22Rv1 (cell line): ENCODE data around the gene TDG.
"Not testable (repeated sequence)": the region's sequence is repeated elsewhere in the genome, so short reads cannot be mapped to it uniquely, and the experiment has no call there.

Experiments used
- H3K27ac ChIP-seq: fragments of 450-650 bp; 2 replicates; pipeline ENCODE4 v1.5.1; 2017
- CTCF ChIP-seq: fragments of 450-650 bp; IDR thresholded peaks from 2 replicates; pipeline ENCODE4 v1.5.1; 2017; ENCODE audit warnings: mild to moderate bottlenecking
- ZFX ChIP-seq: fragments of 450-650 bp; IDR thresholded peaks from 2 replicates; pipeline ENCODE4 v1.6.1; 2017; ENCODE audit warnings: antibody characterized with exemption, borderline replicate concordance

TDG gene

GRCh38 chr12:104023710-104024109 is 58.0 kb downstream of the TDG start:
- no peak for TF ChIP-seq CTCF
- TF ChIP-seq ZFX = no peak
- no peak overlapping the region for H3K27ac ChIP-seq

- TF ChIP-seq CTCF = no peak
- no peak for TF ChIP-seq ZFX
- no peak overlapping the region for H3K27ac ChIP-seq
Measured at GRCh38 chr12:104024348-104024747, 58.7 kb downstream of the TDG start.

GRCh38 chr12:104025771-104026170 is 60.1 kb downstream of the TDG start:
- H3K27ac ChIP-seq = no peak overlapping the region
- TF ChIP-seq ZFX (no peak), CTCF (no peak)

- TF ChIP-seq ZFX (no peak), CTCF (no peak)
- H3K27ac ChIP-seq = no peak overlapping the region
Measured at GRCh38 chr12:104026841-104027599, 61.3 kb downstream of the TDG start.

- H3K27ac ChIP-seq = not testable (repeated sequence)
Measured at GRCh38 chr12:104030596-104030995, 64.9 kb downstream of the TDG start.

- H3K27ac ChIP-seq = not testable (repeated sequence)
Measured at GRCh38 chr12:104036143-104036542, 70.5 kb downstream of the TDG start.
